NCI-H2081 treated with DMSO at 0.1 percent for 48 hours (cell line): ENCODE results near the gene ARL14EP.

Experiments used
- DNase-seq: peaks from one replicate; lab custom pipeline; 2025; lab: John Stamatoyannopoulos, UW

Gene ARL14EP

DNA sequence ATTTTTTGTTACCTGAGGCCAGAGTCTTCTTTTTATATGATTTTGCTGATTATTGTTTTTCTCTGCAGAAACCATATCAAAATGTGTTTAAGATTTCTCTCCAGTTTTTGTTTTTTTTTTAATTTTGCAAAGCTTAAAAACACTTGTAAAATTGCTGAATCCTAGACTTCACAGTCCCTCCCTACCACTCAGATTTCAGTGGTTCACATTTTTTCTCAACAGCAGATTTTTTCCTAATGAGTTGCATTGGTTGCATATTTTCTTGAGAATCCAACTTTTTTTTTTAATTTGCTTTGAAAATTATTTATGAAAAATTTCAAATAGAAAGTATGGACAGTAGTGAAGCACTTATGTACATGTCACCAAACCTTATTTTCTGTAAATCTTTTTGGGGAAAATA is 5.8 kb downstream of the ARL14EP start:
- no peak for DNase-seq

DNA sequence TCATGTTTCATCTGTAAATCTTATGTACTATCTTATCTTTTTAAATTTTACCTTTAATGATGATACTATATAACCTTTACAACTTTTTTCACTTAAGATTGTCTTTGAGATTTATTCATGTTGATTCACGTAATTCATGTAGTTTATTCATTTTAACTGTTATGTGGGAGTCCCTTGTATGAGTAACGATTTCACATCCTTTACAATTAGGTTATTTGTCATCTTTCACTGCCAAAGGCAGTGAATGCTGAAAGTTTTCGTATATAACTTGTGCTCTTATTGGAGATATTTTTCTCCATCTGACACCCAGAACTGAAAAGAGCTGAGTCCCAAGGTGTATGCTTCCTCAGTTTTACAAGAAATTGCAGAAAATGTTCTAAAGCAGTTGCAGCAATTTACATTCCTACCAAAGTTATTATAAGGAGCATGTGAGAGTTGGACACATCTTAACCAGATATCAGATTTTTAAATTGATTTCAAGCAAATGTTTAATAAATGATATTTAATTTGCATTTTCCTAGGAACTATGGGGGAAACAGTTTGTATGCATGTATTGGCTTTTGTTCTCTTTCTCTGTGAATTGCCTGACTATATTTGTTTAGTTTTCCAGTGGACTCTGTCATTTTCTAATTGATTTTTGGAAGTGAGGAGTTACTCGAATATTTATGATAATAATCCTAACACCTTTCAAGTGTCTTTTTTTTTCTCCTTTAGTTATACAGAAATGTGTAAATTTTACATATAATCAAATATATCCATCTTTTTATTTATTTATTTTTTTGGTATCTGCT is 6.4 kb downstream of the ARL14EP start:
- no peak for DNase-seq

GRCh38 chr11:30333405-30333804 is 10.5 kb downstream of the ARL14EP start:
- DNase-seq = no peak

- no peak for DNase-seq
Measured at GRCh38 chr11:30342736-30343166, 19.8 kb downstream of the ARL14EP start.

DNA sequence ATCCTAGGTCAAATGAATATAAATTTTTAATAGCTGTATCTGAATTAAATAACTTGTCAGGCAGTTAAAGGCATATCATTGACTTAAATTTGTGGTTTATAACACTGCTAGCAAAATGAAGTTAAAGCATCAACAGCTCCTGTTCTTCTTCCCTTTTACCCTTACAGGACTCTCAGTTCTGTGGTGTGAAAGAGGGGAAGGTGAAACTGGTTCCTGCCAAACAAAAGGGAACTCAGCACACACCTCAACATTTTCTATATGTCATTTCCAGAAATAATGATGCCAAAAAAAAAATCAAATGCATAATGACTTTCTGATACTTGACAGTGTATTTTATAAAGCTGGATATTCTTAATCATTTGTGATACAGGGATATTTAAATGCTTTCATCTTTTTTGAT is 21.2 kb downstream of the ARL14EP start:
- DNase-seq = no peak

DNA sequence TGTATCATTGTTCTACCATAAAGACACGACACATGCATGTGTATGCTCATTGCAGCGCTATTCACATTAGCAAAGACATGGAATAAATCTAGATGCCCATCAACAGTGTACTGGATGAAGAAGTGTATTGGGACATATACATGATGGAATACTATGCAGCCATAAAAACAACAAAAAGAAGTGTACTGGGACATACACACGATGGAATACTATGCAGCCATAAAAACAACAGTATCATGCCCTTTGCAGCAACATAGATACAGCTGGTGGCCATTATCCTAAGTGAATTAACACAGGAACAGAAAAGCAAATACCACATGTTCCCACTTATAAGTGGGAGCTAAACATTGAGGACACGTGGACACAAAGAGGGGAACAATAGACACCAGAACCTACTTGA is 22.7 kb downstream of the ARL14EP start:
- DNase-seq = no peak

DNA sequence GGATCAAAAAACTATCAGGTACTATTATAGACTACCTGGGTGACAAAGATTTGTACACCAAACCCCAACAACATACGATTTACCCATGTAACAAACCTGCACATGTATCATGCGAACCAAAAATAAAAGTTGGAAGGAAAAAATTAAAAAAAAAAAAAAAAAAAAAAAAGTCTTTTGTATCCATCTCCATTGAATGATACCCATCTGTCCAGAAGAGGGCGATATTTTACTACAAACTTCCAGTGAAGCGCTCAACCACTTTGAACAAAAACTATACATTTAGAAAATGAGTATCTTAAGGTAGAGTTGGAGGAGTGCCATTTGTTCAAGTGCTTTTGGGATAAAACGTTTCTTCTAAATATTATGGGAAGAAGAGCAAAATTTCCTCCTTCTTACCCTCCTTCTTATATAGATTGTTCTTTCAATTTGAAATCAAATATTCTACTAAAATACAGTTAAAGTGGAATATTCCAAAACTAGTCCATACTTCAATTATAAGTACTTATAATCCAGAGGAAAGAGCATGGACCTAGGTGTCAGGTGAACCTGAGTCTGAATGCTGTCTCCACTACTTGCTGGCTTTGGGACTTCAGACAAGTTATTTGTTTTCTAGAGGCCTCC is 23.3 kb downstream of the ARL14EP start:
- DNase-seq = no peak

- no peak for DNase-seq
Measured at GRCh38 chr11:30348035-30348434, 25.1 kb downstream of the ARL14EP start.

GRCh38 chr11:30349885-30350284 is 27.0 kb downstream of the ARL14EP start:
- no peak for DNase-seq

DNA sequence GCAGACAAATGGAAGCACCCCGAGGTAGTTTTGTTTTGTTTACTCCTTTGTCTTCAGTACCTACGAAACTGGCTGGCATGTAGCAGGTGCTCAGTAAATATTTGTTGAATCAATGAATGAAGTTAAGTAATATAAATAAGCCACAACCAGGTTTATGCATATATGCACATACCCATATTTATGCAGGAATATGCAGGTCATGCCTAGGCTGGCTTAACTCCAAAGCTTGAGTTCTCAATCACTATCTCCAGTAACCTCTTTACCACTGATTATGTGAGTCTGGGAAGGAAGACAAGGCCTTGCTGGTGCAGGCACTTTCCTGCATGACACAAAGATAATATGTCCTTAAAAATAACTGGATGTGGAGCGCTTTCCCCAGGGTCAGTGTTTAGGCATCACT is 27.5 kb downstream of the ARL14EP start:
- DNase-seq = no peak

GRCh38 chr11:30351061-30351460 is 28.2 kb downstream of the ARL14EP start:
- DNase-seq = no peak

DNA sequence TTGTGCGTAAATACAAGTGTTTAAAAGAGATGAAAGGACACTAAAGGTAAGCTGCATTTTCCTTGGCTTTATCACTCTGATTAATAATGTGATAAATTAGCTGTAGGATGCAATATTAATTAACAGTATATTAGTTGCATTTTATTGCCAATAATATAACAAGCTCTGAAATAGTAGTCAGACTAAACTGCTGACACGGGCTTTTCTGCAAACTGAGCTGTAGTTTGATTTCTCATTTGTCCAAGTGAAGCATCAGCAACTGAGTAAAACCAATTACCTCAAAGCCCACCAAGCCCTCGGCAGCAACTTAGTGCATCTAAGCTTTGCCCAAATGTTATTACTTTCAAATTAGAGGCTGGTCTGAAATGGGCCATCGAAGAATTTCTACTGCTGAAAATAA is 33.5 kb downstream of the ARL14EP start:
- DNase-seq = no peak

GRCh38 chr11:30357872-30358271 is 35.0 kb downstream of the ARL14EP start:
- no peak for DNase-seq

GRCh38 chr11:30358536-30358935 is 35.6 kb downstream of the ARL14EP start:
- no peak for DNase-seq

DNA sequence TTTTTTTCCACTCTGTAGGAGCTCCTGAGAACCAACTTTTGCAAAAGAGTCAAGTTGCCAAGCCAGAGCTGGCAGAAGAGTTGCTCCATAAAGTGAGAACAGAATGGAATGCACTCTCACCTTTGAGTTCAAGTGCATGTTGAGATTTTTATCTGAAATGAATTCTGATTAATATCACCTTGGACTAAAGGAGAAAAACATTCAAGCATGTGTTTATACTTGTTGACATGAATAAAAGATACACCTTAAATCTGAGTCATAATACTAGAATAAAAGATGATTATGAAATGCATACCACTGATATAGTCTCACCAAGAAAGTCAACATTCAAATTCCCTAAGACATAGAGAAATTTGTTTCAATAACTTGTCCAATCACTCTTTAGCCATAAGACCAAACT is 37.8 kb downstream of the ARL14EP start:
- no peak for DNase-seq

DNA sequence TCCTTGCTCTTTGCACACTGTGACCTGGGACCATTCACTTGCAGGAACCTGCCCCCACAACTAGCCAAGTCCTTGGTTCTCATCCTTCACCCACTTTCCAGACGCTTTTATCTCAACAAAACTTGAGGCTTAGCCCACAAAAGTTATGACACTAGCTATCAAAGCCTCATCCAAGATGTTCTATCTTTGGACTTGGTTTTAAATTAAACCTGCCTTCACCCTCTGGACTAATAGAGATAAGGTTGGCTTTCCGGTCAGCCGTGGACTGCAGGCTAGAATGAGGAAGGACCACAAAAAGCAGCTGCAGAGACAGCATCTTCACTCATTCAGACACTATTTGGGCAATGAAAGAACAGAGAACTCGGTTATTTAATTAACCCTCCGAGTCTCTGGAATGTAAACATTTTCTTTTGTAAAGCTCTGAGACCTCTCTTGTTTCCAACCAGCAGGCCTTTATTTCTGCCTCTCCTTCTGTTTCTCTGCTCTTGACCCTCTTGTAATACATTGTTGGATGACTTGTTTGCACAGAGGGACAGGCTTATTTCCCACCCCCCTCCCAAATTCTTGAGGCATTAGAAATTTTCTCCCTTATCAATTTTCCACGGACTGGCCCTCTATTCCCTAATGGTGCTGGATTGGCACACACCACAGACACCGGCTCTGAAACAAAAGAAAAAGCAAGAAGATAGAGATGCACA is 41.4 kb downstream of the ARL14EP start:
- no peak for DNase-seq

GRCh38 chr11:30364837-30365482 is 42.1 kb downstream of the ARL14EP start:
- DNase-seq = no peak

DNA sequence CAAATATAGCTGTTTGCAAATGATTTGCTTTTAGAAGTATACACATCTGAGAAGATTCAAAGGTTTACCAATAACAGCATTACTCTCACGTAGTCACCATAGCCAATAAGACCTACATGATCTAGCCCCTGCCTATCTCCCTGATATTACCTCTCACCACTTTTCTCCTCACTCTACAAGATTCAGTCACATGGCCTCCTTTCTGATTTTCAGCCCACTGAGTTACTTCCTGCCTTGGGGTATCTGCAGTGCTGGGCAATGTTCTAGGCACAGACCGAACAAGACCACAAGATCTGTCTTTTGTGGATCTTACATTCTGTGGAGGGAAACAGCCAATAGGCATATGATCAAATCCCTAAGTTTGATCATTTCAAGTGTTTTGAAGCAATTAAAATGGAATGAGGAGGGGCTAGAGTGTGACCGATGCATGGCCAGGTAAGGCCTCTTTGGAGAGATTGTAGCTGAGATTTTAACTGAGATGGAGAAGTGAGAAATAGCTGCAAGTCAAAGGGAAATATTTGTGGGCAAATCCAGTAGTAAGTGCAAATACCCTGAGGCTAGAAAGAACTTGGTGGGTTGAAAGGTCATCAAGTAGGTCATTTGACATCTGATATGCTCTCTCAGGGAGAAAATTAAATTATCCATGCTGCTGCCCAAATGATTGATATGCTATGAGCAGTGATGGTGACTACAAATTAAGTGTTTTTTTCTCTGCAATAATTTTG is 43.1 kb downstream of the ARL14EP start:
- no peak for DNase-seq

GRCh38 chr11:30368394-30368793 is 45.5 kb downstream of the ARL14EP start:
- no peak for DNase-seq

- DNase-seq = no peak
Measured at GRCh38 chr11:30370164-30370563, 47.3 kb downstream of the ARL14EP start.

DNA sequence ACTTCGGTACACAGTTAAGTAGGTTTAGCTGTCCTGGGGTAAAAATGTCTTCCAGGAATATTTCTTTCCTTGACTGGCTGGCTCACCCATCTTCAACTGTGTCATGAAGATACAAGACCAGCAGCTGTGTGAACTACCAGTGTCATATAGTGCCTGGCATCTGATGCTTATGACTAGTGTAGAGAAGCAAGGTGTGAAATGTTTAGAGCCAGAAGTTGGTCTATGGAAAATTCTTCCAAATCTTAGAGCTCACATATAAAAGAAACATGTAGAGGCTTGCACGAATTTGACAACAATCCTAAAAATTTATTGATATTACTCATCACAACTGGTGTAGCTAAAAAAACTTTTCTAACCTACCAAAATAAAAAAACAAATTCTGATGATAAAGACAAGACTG is 54.4 kb downstream of the ARL14EP start:
- DNase-seq = no peak

GRCh38 chr11:30380846-30381245 is 57.9 kb downstream of the ARL14EP start:
- DNase-seq = no peak
